DND-41 (cell line): ENCODE measurements around the gene NDUFS6.

Experiments used
- ATAC-seq: fragments of 200-7000 bp; cut with Tn5 transposase; 3 replicates; pipeline ENCODE4 v1.9.1; 2021; ENCODE audit warnings: low read depth; ENCODE audit not compliant: insufficient read depth
- DNase-seq: peaks from one replicate; pipeline ENCODE4 v3.0.0-alpha.2; 2020
- H2AFZ ChIP-seq: 2 replicates; pipeline ENCODE4 v1.6.0; 2012; ENCODE audit warnings: low read depth, low read length
- H3K27ac ChIP-seq: 2 replicates; pipeline ENCODE4 v1.5.1; 2012; ENCODE audit warnings: low read length, inconsistent platforms
- H3K27me3 ChIP-seq: fragments of 200-600 bp; sonication (generic); 2 replicates; pipeline ENCODE4 v1.6.0; 2012; ENCODE audit warnings: low read length, mild to moderate bottlenecking, inconsistent platforms; ENCODE audit not compliant: insufficient read depth, poor library complexity
- H3K36me3 ChIP-seq: 2 replicates; pipeline ENCODE4 v1.5.1; 2012; ENCODE audit warnings: low read length, inconsistent platforms; ENCODE audit not compliant: insufficient read depth
- H3K4me1 ChIP-seq: 2 replicates; pipeline ENCODE4 v1.5.1; 2012; ENCODE audit warnings: mild to moderate bottlenecking, low read length; ENCODE audit not compliant: insufficient read depth
- H3K4me2 ChIP-seq: 2 replicates; pipeline ENCODE4 v1.6.0; 2012; ENCODE audit warnings: mild to moderate bottlenecking, moderate library complexity, low read length, inconsistent platforms; ENCODE audit not compliant: insufficient read depth
- H3K4me3 ChIP-seq, 2 experiments: fragments of 200-600 bp in 1 of 2; shearing (Covaris generic) in 1 of 2; 2 replicates each; pipeline ENCODE4 v1.5.1; 2012 to 2016; ENCODE audit warnings: inconsistent platforms in 2 of 2, low read length in 2 of 2, mild to moderate bottlenecking in 2 of 2, low read depth in 1 of 2, moderate library complexity in 1 of 2
- H3K79me2 ChIP-seq: 2 replicates; pipeline ENCODE4 v1.6.0; 2012; ENCODE audit warnings: low read length, inconsistent platforms; ENCODE audit not compliant: insufficient read depth
- H3K9ac ChIP-seq: 2 replicates; pipeline ENCODE4 v1.6.0; 2012; ENCODE audit warnings: low read depth, mild to moderate bottlenecking, inconsistent platforms, low read length, moderate library complexity
- H3K9me3 ChIP-seq: 2 replicates; pipeline ENCODE4 v1.5.1; 2012; ENCODE audit warnings: low read length, moderate library complexity, mild to moderate bottlenecking, inconsistent platforms; ENCODE audit not compliant: insufficient read depth, severe bottlenecking
- H4K20me1 ChIP-seq: 2 replicates; pipeline ENCODE4 v1.6.0; 2012; ENCODE audit warnings: low read length; ENCODE audit not compliant: insufficient read depth
- EZH2 ChIP-seq: IDR thresholded peaks from 3 replicates; pipeline ENCODE4 v1.6.1; 2012; ENCODE audit warnings: borderline replicate concordance, low read depth, mild to moderate bottlenecking, moderate library complexity, low read length, inconsistent platforms; ENCODE audit not compliant: severe bottlenecking
- TF ChIP-seq, protein P1 (sequence below): IDR thresholded peaks from 2 replicates; pipeline ENCODE4 v1.5.1; 2012; ENCODE audit warnings: borderline replicate concordance, low read length, moderate library complexity, mild to moderate bottlenecking; ENCODE audit not compliant: poor library complexity, severe bottlenecking; ENCODE audit errors: extremely low read depth

The NDUFS6 gene

GRCh38 chr5:1753490-1753889, 47.7 kb upstream of the NDUFS6 start:
- Histone ChIP-seq H3K9me3 (peaks cover under 1% of the 10 kb centered on the region), H3K4me3 (no peak overlapping the region), H3K27me3 (peaks cover 13% of the 10 kb centered on the region), H3K4me2 (no peak overlapping the region), H3K36me3 (no peaks in the 10 kb centered on the region), H3K79me2 (no peaks in the 10 kb centered on the region), H2AFZ (no peak overlapping the region), H3K27ac (no peak overlapping the region), H3K9ac (no peak overlapping the region), H4K20me1 (no peaks in the 10 kb centered on the region), H3K4me1 (no peaks in the 10 kb centered on the region)
- DNase-seq = no peak
- no peak for TF ChIP-seq EZH2
- TF ChIP-seq, protein P1, sequence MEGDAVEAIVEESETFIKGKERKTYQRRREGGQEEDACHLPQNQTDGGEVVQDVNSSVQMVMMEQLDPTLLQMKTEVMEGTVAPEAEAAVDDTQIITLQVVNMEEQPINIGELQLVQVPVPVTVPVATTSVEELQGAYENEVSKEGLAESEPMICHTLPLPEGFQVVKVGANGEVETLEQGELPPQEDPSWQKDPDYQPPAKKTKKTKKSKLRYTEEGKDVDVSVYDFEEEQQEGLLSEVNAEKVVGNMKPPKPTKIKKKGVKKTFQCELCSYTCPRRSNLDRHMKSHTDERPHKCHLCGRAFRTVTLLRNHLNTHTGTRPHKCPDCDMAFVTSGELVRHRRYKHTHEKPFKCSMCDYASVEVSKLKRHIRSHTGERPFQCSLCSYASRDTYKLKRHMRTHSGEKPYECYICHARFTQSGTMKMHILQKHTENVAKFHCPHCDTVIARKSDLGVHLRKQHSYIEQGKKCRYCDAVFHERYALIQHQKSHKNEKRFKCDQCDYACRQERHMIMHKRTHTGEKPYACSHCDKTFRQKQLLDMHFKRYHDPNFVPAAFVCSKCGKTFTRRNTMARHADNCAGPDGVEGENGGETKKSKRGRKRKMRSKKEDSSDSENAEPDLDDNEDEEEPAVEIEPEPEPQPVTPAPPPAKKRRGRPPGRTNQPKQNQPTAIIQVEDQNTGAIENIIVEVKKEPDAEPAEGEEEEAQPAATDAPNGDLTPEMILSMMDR = no peak
- no peak for ATAC-seq

GRCh38 chr5:1754531-1755220, 46.5 kb upstream of the NDUFS6 start:
- Histone ChIP-seq H4K20me1 (no peaks in the 10 kb centered on the region), H3K27ac (no peak overlapping the region), H3K36me3 (no peaks in the 10 kb centered on the region), H3K9ac (no peak overlapping the region), H3K79me2 (no peaks in the 10 kb centered on the region), H2AFZ (no peak overlapping the region), H3K4me3 (no peak overlapping the region), H3K4me2 (no peak overlapping the region), H3K27me3 (peaks cover 13% of the 10 kb centered on the region), H3K4me1 (no peaks in the 10 kb centered on the region), H3K9me3 (peaks cover 3% of the 10 kb centered on the region)
- TF ChIP-seq EZH2 = no peak
- TF ChIP-seq, protein P1 = no peak
- DNase-seq (no peak), ATAC-seq (no peak)

DNA sequence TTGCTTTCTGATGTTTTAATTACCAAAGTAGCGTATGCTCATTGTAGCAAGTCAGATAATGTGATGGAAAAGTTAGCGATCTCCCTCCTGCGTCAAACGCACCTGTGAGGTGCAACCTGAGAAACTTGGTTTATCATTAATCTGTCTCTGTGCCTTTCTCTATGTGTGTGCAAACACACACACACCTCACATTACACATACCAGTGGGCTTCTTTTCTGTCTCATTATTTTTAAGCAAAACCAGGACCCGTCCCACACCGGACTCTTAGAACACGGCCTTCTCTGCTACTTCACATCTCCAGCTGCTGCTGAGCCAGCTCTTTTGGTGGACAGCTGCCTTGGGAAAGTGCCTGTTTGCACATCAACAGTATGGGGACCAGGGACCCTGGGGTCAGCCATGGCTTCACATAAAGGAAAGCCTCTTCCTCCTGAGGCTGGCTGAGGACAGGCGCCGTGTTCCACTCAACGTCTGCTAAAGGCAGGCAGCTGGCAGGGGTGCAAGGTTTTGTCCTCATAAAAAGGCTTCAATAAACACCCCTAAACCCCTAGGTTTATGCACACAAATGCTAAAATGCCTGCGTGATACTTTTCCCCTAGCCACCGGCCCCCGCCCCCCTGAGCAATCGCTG, 45.8 kb upstream of the NDUFS6 start:
- Histone ChIP-seq H3K27me3 (peaks cover 12% of the 10 kb centered on the region), H3K9me3 (peaks cover 3% of the 10 kb centered on the region), H3K27ac (no peak overlapping the region), H3K79me2 (no peaks in the 10 kb centered on the region), H3K4me1 (no peaks in the 10 kb centered on the region), H3K4me3 (no peak overlapping the region), H2AFZ (no peak overlapping the region), H3K9ac (no peak overlapping the region), H3K36me3 (no peaks in the 10 kb centered on the region), H3K4me2 (no peak overlapping the region), H4K20me1 (no peaks in the 10 kb centered on the region)
- DNase-seq = no peak
- no peak for ATAC-seq
- TF ChIP-seq, protein P1 = no peak
- TF ChIP-seq EZH2 = no peak
